IPS-20b (cell line): ENCODE data around the gene ANO9.
A peak's percentile ranks its signal among the peaks of the same experiment; 100 is the strongest.

Experiments
- H3K27ac ChIP-seq: one replicate; pipeline ENCODE4 v1.5.1; 2013; ENCODE audit warnings: low read length
- H3K27me3 ChIP-seq: 2 replicates; pipeline ENCODE4 v1.6.1; 2013; ENCODE audit warnings: mild to moderate bottlenecking, low read length, inconsistent platforms; ENCODE audit not compliant: insufficient read depth
- H3K36me3 ChIP-seq: 2 replicates; pipeline ENCODE4 v1.6.1; 2013; ENCODE audit warnings: low read depth, mild to moderate bottlenecking, inconsistent platforms, low read length, moderate library complexity; ENCODE audit not compliant: insufficient read depth
- H3K4me1 ChIP-seq: 2 replicates; pipeline ENCODE4 v1.6.1; 2013; ENCODE audit warnings: mild to moderate bottlenecking, control low read depth, inconsistent platforms, low read length, moderate library complexity; ENCODE audit not compliant: insufficient read depth
- H3K4me3 ChIP-seq: 2 replicates; pipeline ENCODE4 v1.5.1; 2013; ENCODE audit warnings: mild to moderate bottlenecking, low read length, inconsistent platforms
- H3K9ac ChIP-seq: 2 replicates; pipeline ENCODE4 v1.6.1; 2013; ENCODE audit warnings: low read depth, mild to moderate bottlenecking, inconsistent platforms, low read length, moderate library complexity
- H3K9me3 ChIP-seq: 2 replicates; pipeline ENCODE4 v1.6.1; 2013; ENCODE audit warnings: mild to moderate bottlenecking, low read depth, low read length, inconsistent platforms; ENCODE audit not compliant: insufficient read depth

ANO9 gene

DNA sequence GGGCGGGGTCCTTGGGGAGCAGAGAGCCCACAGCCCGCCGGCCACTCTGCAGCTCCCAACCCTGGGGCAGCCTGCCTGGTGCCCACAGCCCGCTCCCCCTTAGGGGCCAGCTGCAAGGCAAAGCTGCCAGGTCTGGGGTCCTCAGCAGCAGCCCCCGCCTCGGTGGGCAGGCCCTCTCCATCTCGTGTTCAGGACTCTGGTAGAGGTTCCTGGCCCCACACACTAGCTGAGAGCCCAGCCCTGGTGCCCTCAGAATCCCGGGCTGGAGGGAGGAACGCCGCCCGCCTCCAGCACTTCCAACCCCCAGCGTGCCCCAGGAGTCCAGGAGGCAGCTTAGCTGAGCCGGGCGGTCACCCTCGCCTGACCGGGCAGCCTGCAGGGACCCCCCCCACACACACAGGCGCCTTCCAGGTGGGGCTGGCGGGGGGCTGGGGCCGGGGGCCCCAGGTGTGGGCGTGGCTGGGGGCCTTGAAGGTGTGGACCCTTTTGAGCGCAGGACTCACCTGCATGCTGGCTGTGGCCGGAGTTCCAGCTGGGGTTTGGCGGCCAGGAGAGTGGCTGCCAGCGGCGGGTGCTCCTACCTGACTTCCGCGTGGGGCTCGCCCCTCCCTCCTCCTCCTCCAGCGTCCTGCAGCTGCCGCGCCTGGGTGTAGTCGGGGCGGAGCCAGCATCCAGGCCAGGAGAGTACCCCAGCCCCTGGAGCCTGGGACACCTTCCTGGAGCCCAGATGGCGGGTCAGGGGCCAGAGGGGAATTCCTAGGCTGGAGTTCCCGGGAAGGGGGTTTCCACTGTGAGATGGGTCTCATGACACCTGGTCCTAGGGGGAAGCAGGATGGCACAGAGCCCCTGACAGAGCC, at the start of gene ANO9:
TSS of gene ANO9 (minus strand) at position 594 of the 857 bp plus-strand sequence. CDS start at position 509, 85 bp downstream.
- Histone ChIP-seq H3K27me3 (no peaks in the 10 kb centered on the region), H3K4me3 (peak within 1 kb of the TSS; percentile 61; the same call in 1 of the 2 replicates), H3K36me3 (no peaks in the 10 kb centered on the region), H3K9ac (no peak within 1 kb of the TSS; the same call in 1 of the 2 replicates), H3K27ac (no peak within 1 kb of the TSS), H3K9me3 (no peaks in the 10 kb centered on the region; the same call in 1 of the 2 replicates), H3K4me1 (no peaks in the 10 kb centered on the region)

- Histone ChIP-seq H3K9ac (no peak overlapping the region), H3K36me3 (peaks cover 11% of the 10 kb centered on the region; the same call in 1 of the 2 replicates), H3K9me3 (no peaks in the 10 kb centered on the region), H3K4me3 (no peak overlapping the region), H3K27ac (no peak overlapping the region), H3K27me3 (no peaks in the 10 kb centered on the region), H3K4me1 (no peaks in the 10 kb centered on the region)
Observed at GRCh38 chr11:491358-491757, 49.5 kb upstream of the ANO9 start.

GRCh38 chr11:490930-491260, 49.1 kb upstream of the ANO9 start:
- H3K4me3 ChIP-seq: no peak overlapping the region
- H3K36me3 ChIP-seq: peaks cover 9% of the 10 kb centered on the region; the same call in 1 of the 2 replicates
- no peaks in the 10 kb centered on the region for H3K4me1 ChIP-seq
- H3K27me3 ChIP-seq: no peaks in the 10 kb centered on the region
- no peaks in the 10 kb centered on the region for H3K9me3 ChIP-seq
- H3K9ac ChIP-seq: no peak overlapping the region
- no peak overlapping the region for H3K27ac ChIP-seq

GRCh38 chr11:490186-490929, 48.5 kb upstream of the ANO9 start:
- H3K9me3 ChIP-seq: no peaks in the 10 kb centered on the region
- no peak overlapping the region for H3K9ac ChIP-seq
- no peak overlapping the region for H3K27ac ChIP-seq
- no peak overlapping the region for H3K4me3 ChIP-seq
- peaks cover 6% of the 10 kb centered on the region; the same call in 1 of the 2 replicates for H3K36me3 ChIP-seq
- no peaks in the 10 kb centered on the region for H3K27me3 ChIP-seq
- H3K4me1 ChIP-seq: no peaks in the 10 kb centered on the region

- Histone ChIP-seq H3K4me1 (no peaks in the 10 kb centered on the region), H3K9me3 (no peaks in the 10 kb centered on the region), H3K27me3 (no peaks in the 10 kb centered on the region), H3K27ac (no peak overlapping the region), H3K36me3 (peaks cover 6% of the 10 kb centered on the region; the same call in 1 of the 2 replicates), H3K9ac (no peak overlapping the region), H3K4me3 (no peak overlapping the region)
Observed at GRCh38 chr11:489610-490185, 47.9 kb upstream of the ANO9 start.

- Histone ChIP-seq H3K27me3 (no peaks in the 10 kb centered on the region), H3K9me3 (no peaks in the 10 kb centered on the region), H3K4me1 (no peaks in the 10 kb centered on the region), H3K4me3 (no peak overlapping the region), H3K27ac (no peak overlapping the region), H3K36me3 (peaks cover 6% of the 10 kb centered on the region; the same call in 1 of the 2 replicates), H3K9ac (no peak overlapping the region)
Observed at GRCh38 chr11:488992-489391, 47.2 kb upstream of the ANO9 start.

DNA sequence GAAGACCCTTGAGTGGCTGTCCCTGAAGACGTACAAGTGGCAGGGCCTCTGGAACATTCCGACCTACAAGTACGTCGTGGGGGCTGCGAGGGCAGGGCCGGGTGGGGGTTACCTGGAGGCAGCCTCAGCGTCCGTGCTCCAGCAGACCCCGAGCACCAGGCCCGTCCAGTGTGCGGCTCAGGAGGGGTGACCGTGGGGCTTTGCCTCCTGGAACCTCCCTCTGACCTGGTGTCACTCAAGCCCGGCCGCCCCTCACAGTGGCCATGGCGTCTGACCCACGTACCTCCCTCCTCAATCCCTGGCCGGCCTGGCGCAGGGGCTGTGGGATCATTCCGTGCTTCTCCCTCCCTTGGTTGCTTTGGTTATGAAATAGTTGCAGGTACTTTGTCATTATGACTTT, 46.8 kb upstream of the ANO9 start:
- no peaks in the 10 kb centered on the region for H3K9me3 ChIP-seq
- no peak overlapping the region for H3K27ac ChIP-seq

DNA sequence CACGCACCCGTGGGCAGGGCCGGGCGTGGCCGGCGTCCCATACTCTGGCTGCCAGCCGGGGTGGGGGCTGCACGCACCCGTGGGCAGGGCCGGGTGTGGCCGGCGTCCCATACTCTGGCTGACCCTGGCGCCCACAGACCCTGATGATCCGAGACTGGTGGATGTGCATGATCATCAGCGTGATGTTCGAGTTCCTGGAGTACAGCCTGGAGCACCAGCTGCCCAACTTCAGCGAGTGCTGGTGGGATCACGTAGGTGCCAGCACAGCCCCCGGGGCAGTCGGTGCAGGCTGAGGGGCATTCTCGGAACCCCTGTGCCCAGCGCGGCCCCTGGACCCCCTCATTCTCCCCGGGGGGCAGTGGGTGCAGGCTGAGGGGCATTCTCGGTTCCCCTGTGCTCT, 46.3 kb upstream of the ANO9 start:
- H3K36me3 ChIP-seq: peaks cover 6% of the 10 kb centered on the region; the same call in 1 of the 2 replicates

More for the DNA sequence above, 46.8 kb upstream of the ANO9 start:
- Histone ChIP-seq H3K27me3 (no peaks in the 10 kb centered on the region), H3K4me3 (no peak overlapping the region), H3K36me3 (peaks cover 6% of the 10 kb centered on the region; the same call in 1 of the 2 replicates), H3K9ac (no peak overlapping the region), H3K4me1 (no peaks in the 10 kb centered on the region)

GRCh38 chr11:487571-488021, 45.8 kb upstream of the ANO9 start:
- no peaks in the 10 kb centered on the region for H3K27me3 ChIP-seq
- H3K9ac ChIP-seq: no peak overlapping the region
- H3K36me3 ChIP-seq: peaks cover 6% of the 10 kb centered on the region; the same call in 1 of the 2 replicates
- no peaks in the 10 kb centered on the region for H3K4me1 ChIP-seq
- H3K9me3 ChIP-seq: no peaks in the 10 kb centered on the region
- no peak overlapping the region for H3K4me3 ChIP-seq
- H3K27ac ChIP-seq: no peak overlapping the region

More for the DNA sequence above, 46.3 kb upstream of the ANO9 start:
- no peak overlapping the region for H3K4me3 ChIP-seq
- no peaks in the 10 kb centered on the region for H3K9me3 ChIP-seq
- no peak overlapping the region for H3K9ac ChIP-seq
- H3K27me3 ChIP-seq: no peaks in the 10 kb centered on the region
- no peak overlapping the region for H3K27ac ChIP-seq
- H3K4me1 ChIP-seq: no peaks in the 10 kb centered on the region

GRCh38 chr11:486189-486588, 44.4 kb upstream of the ANO9 start:
- Histone ChIP-seq H3K4me3 (no peak overlapping the region), H3K4me1 (no peaks in the 10 kb centered on the region), H3K27me3 (no peaks in the 10 kb centered on the region)

GRCh38 chr11:484616-485015, 42.8 kb upstream of the ANO9 start:
- Histone ChIP-seq H3K9me3 (no peaks in the 10 kb centered on the region), H3K27me3 (no peaks in the 10 kb centered on the region), H3K4me1 (no peaks in the 10 kb centered on the region)

More at GRCh38 chr11:486189-486588, 44.4 kb upstream of the ANO9 start:
- no peak overlapping the region for H3K9ac ChIP-seq
- peaks cover 6% of the 10 kb centered on the region; the same call in 1 of the 2 replicates for H3K36me3 ChIP-seq
- H3K9me3 ChIP-seq: no peaks in the 10 kb centered on the region
- no peak overlapping the region for H3K27ac ChIP-seq

More at GRCh38 chr11:484616-485015, 42.8 kb upstream of the ANO9 start:
- Histone ChIP-seq H3K36me3 (no peaks in the 10 kb centered on the region; the same call in 1 of the 2 replicates), H3K4me3 (no peak overlapping the region), H3K27ac (no peak overlapping the region), H3K9ac (no peak overlapping the region)
